K562 (cell line): ENCODE data around the gene DHCR24. TPM values are rescaled to one million over a fixed set of nuclear protein-coding genes. Genes with fewer than 3 reads are reported as not detected.
A peak's percentile ranks its signal among the peaks of the same experiment; 100 is the strongest.

Source experiments
- ATAC-seq: fragments of 200-7000 bp; cut with Tn5 transposase; 3 replicates; pipeline ENCODE4 v1.9.1; 2020; ENCODE audit warnings: moderate library complexity
- BruUV-seq: library from RNA; stranded (reverse); fragments of 400-500 nt; replicated peaks from 2 replicates; lab custom pipeline; 2021; lab: Mats Ljungman, UMichigan
- CTCF ChIA-PET: fragments of 300-600 bp; formaldehyde crosslinking; extraction: SDS; loops from one replicate; lab custom pipeline; 2021; ENCODE audit warnings: low intra/inter-chr PET ratio; lab: Yijun Ruan, JAX
- POLR2A ChIA-PET: fragments of 300-600, 350-650 bp; sonication (Branson Sonifier 250); formaldehyde crosslinking; extraction: SDS; loops from one replicate; lab custom pipeline; 2021; ENCODE audit warnings: antibody characterized with exemption, inconsistent platforms; lab: Yijun Ruan, JAX
- DNase-seq, 4 experiments: peaks; one replicate each; pipeline versions ENCODE4 v3.0.0 to v3.0.0-alpha.2; 2011 to 2018; ENCODE audit warnings: low spot score in 3 of 4, mixed read lengths in 3 of 4; ENCODE audit errors: extremely low read depth in 1 of 4
- FAIRE-seq: peaks from 2 replicates; lab custom pipeline; 2011; peaks lifted over from hg19 to GRCh38; lab: Jason Lieb, UNC
- H2AFZ ChIP-seq: 2 replicates; pipeline ENCODE4 v1.6.0; 2011; ENCODE audit warnings: low read depth, low read length, control low read depth, inconsistent platforms
- H3K27ac ChIP-seq: fragments of 200-600 bp; 3 replicates; pipeline ENCODE4 v1.8.0; 2011; ENCODE audit warnings: low read depth, mild to moderate bottlenecking, control low read depth, inconsistent platforms, low read length, moderate library complexity, mixed read lengths; ENCODE audit errors: extremely low read depth
- H3K27me3 ChIP-seq, 2 experiments: fragments of 300-600 bp in 1 of 2; 2 replicates in 1 of 2; 3 replicates in 1 of 2; pipeline versions ENCODE4 v1.6.0 to v1.8.0; 2011; ENCODE audit warnings: inconsistent platforms in 2 of 2, low read length in 2 of 2, mild to moderate bottlenecking in 1 of 2, mixed read lengths in 1 of 2, moderate library complexity in 1 of 2; ENCODE audit not compliant: control insufficient read depth in 2 of 2, insufficient read depth in 2 of 2
- H3K36me3 ChIP-seq: fragments of 300-600 bp; 3 replicates; pipeline ENCODE4 v1.8.0; 2011; ENCODE audit warnings: mild to moderate bottlenecking, low read length, inconsistent platforms; ENCODE audit not compliant: control insufficient read depth, insufficient read depth
- H3K4me1 ChIP-seq, 2 experiments: fragments of 200-600 bp in 1 of 2; replicated peaks in 1 of 2; 2 replicates in 1 of 2; 3 replicates in 1 of 2; pipeline versions ENCODE4 v1.5.1 to v1.8.0; 2011; ENCODE audit warnings: inconsistent platforms in 2 of 2, low read length in 2 of 2, mild to moderate bottlenecking in 1 of 2, mixed read lengths in 1 of 2, moderate library complexity in 1 of 2; ENCODE audit not compliant: control insufficient read depth in 2 of 2, insufficient read depth in 2 of 2
- H3K4me2 ChIP-seq: 2 replicates; pipeline ENCODE4 v1.6.1; 2011; ENCODE audit warnings: low read length, control low read depth, inconsistent platforms, mixed read lengths; ENCODE audit not compliant: insufficient read depth
- H3K4me3 ChIP-seq: fragments of 200-600 bp; sonication (generic), shearing (Covaris generic); 2 replicates; pipeline ENCODE4 v1.5.1; 2016; ENCODE audit warnings: control low read depth, inconsistent platforms
- H3K79me2 ChIP-seq: fragments of 200-600 bp; 3 replicates; pipeline ENCODE4 v1.8.0; 2011; ENCODE audit warnings: low read length, inconsistent platforms; ENCODE audit not compliant: control insufficient read depth, insufficient read depth
- H3K9ac ChIP-seq, 2 experiments: 2 replicates each; pipeline versions ENCODE4 v1.6.0 to v1.6.1; 2011; ENCODE audit warnings: low read depth in 2 of 2, low read length in 2 of 2, control low read depth in 1 of 2, inconsistent platforms in 1 of 2, mild to moderate bottlenecking in 1 of 2, mixed read lengths in 1 of 2; ENCODE audit not compliant: insufficient read depth in 1 of 2
- H3K9me1 ChIP-seq: one replicate; pipeline ENCODE4 v1.6.0; 2011; ENCODE audit warnings: inconsistent platforms, mild to moderate bottlenecking, low read length, moderate library complexity; ENCODE audit not compliant: control insufficient read depth, insufficient read depth
- H3K9me3 ChIP-seq: replicated peaks from 2 replicates; pipeline ENCODE4 v1.5.1; 2011; ENCODE audit warnings: low read depth, low read length, inconsistent platforms; ENCODE audit not compliant: control insufficient read depth, insufficient read depth
- H4K20me1 ChIP-seq: replicated peaks from 2 replicates; pipeline ENCODE4 v1.6.1; 2011; ENCODE audit warnings: low read length, inconsistent platforms, mixed read lengths; ENCODE audit not compliant: control insufficient read depth, insufficient read depth
- NELFE ChIP-seq: IDR thresholded peaks from 2 replicates; pipeline ENCODE4 v1.6.1; 2011; ENCODE audit warnings: mild to moderate bottlenecking; ENCODE audit not compliant: insufficient read depth, insufficient read length
- OTX1 ChIP-seq: fragments of 450-650 bp; formaldehyde crosslinking; IDR thresholded peaks from 2 replicates; pipeline ENCODE4 v1.4.0; 2022; ENCODE audit warnings: mild to moderate bottlenecking
- PHB2 ChIP-seq: fragments of 450-650 bp; IDR thresholded peaks from 2 replicates; pipeline ENCODE4 v1.6.1; 2017; ENCODE audit warnings: low read depth
- SAFB2 ChIP-seq: fragments of 200-400 bp; formaldehyde crosslinking; IDR thresholded peaks from 2 replicates; pipeline ENCODE4 v1.6.1; 2018; ENCODE audit warnings: borderline replicate concordance, low read length, low read depth, moderate library complexity; ENCODE audit not compliant: severe bottlenecking
- SMAD2 ChIP-seq: fragments of 150-350 bp; IDR thresholded peaks from 2 replicates; pipeline ENCODE4 v1.6.1; 2014; ENCODE audit warnings: low read depth, mild to moderate bottlenecking, low read length
- THRAP3 ChIP-seq: fragments of 450-650 bp; IDR thresholded peaks from 2 replicates; pipeline ENCODE4 v1.6.1; 2016; ENCODE audit warnings: mild to moderate bottlenecking, inconsistent platforms, borderline replicate concordance
- ZNF174 ChIP-seq: fragments of 250-450 bp; sonication (Bioruptor Pico); IDR thresholded peaks from 2 replicates; pipeline ENCODE4 v1.4.0; 2020; ENCODE audit warnings: mild to moderate bottlenecking
- ZNF316 ChIP-seq: fragments of 450-650 bp; IDR thresholded peaks from 2 replicates; pipeline ENCODE4 v1.6.1; 2016
- WGBS: fragments of 100-300 bp; shearing (Covaris generic); methylation state at CpG from one replicate; pipeline ENCODE4 v1.1.6; 2016; ENCODE audit warnings: low coverage, mixed read lengths; ENCODE audit not compliant: insufficient coverage; ENCODE audit errors: missing lambda C conversion rate; 5-methylcytosine and 5-hydroxymethylcytosine counted together
- in situ Hi-C: fragments of 300-500 bp; cut with MboI; formaldehyde crosslinking; loops from 4 replicates; pipeline ENCODE4 v1.15.0; 2018; ENCODE audit warnings: inconsistent platforms, mixed read lengths
- intact Hi-C: fragments of 100-400 bp; cut with micrococcal nuclease; formaldehyde crosslinking; loops from 2 replicates; pipeline ENCODE4 v1.14.2; 2022
- polyA plus RNA-seq, 8 experiments: library from polyadenylated mRNA; depleted of rRNA in 4 of 8; stranded (reverse) in 5 of 8; unstranded in 3 of 8; fragments of >200 nt; fragmentation: Nextera tagmentation in 2 of 8; fragmentation: Illumina TruSeq in 1 of 8; extraction: Ambion mirVana in 2 of 8; extraction: Trizol in 1 of 8; gene quantifications; 2 replicates each; pipeline versions ENCODE4 v1.2.1 to v1.2.3, GENCODE V29; 2011 to 2014; ENCODE audit warnings: inconsistent platforms in 1 of 8, missing spikeins in 1 of 8
- total RNA-seq, 7 experiments: library from RNA; depleted of rRNA in 6 of 7; stranded (reverse); fragments of >200 nt in 6 of 7; fragmentation: Illumina TruSeq in 2 of 7; extraction: Trizol in 2 of 7; gene quantifications; 2 replicates each; pipeline versions ENCODE4 v1.2.1 to v1.2.3, GENCODE V29; 2011 to 2021; ENCODE audit warnings: low replicate concordance in 1 of 7
- TF ChIP-seq, protein P1 (sequence below), 2 experiments: fragments of 200-800 bp in 1 of 2; sonication (Bioruptor generic) in 1 of 2; sonication (generic) in 1 of 2; formaldehyde crosslinking in 1 of 2; IDR thresholded peaks in 1 of 2; conservative IDR thresholded peaks in 1 of 2; 2 replicates each; pipeline versions ENCODE4 v1.5.0 to v1.6.1; 2016 to 2020; ENCODE audit warnings: missing compliant biosample characterization in 1 of 2, missing genetic modification characterization in 1 of 2, missing genetic modification reagents in 1 of 2
- TF ChIP-seq, protein P2 (sequence below): fragments of 450-650 bp; formaldehyde crosslinking; IDR thresholded peaks from 2 replicates; pipeline ENCODE4 v1.4.0; 2022; ENCODE audit warnings: mild to moderate bottlenecking, moderate library complexity
- TF ChIP-seq, protein P3 (sequence below): fragments of 250-450 bp; sonication (Bioruptor Pico); IDR thresholded peaks from 2 replicates; pipeline ENCODE4 v1.8.0; 2022; ENCODE audit warnings: inconsistent platforms
- TF ChIP-seq, protein P4 (sequence below): fragments of 150-350 bp; IDR thresholded peaks from 2 replicates; pipeline ENCODE4 v1.6.1; 2014; ENCODE audit warnings: low read depth, mild to moderate bottlenecking, low read length, borderline replicate concordance

DHCR24 gene
- total and polyA plus RNA-seq, 9 of the 15 experiments (the other 6 are each of a cell fraction or from before 2014, with no cell fraction given) = 23.4 to 161 (median 79.9) TPM

DNA sequence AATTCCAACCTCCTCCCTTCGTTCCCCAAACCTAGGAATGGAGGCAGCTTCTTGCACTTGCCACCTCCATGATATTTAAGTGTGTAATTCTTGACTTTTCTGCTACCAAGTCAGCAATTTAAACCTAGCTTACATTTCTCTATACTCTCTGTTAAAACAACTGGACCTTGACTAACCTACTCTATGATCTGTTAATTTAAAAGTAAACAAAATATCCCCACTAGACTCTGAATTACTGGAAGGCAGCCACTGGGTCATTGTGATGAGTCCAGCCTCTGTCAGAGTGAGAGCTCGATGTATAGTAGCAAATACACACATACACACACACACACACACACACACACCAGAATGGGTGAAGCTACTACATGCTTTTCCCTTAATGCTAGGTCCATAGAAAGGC, 40.0 kb upstream of the DHCR24 start:
- FAIRE-seq (no peak), ATAC-seq (no peak), DNase-seq (no peak)
- Histone ChIP-seq H3K27me3 (peaks cover 11 to 22% of the 10 kb centered on the region in 2 experiments; a peak in 4 of 5 replicates), H3K79me2 (no peaks in the 10 kb centered on the region), H3K9ac (no peak overlapping the region), H3K4me1 (peaks cover 0 to 7% of the 10 kb centered on the region in 2 experiments; a peak in 3 of 5 replicates), H3K9me3 (no peaks in the 10 kb centered on the region), H3K36me3 (no peaks in the 10 kb centered on the region), H4K20me1 (no peaks in the 10 kb centered on the region), H3K4me2 (no peak overlapping the region), H3K9me1 (no peaks in the 10 kb centered on the region), H3K27ac (no peak overlapping the region), H2AFZ (no peak overlapping the region), H3K4me3 (no peak overlapping the region)
- whole genome bisulfite sequencing = 0% methylated on average over 2 of the region's 2 CpGs
- POLR2A ChIA-PET = interaction anchor here (0.6 to 0.7 kb wide), 2 partner anchors 11 to 772 kb away, joined by 3 read pairs; no protein-coding TSS in a partner anchor
- CTCF ChIA-PET = no interaction called here
- no TSS peak for BruUV-seq
- intact Hi-C loops (loop anchor here (10.0 kb wide), 1 partner anchor 102 kb away; no protein-coding TSS in a partner anchor), in situ Hi-C loops (no loop called here)
- TF ChIP-seq OTX1 (CRISPR knock-in tag) (no peak), NELFE (no peak), SMAD2 (no peak), ZNF316 (0 out of 2 replicates have a peak, but pooled peaks have one; percentile 23), PHB2 (no peak), SAFB2 (no peak), ZNF174 (CRISPR knock-in tag) (no peak), THRAP3 (no peak)
- TF ChIP-seq, protein P1, sequence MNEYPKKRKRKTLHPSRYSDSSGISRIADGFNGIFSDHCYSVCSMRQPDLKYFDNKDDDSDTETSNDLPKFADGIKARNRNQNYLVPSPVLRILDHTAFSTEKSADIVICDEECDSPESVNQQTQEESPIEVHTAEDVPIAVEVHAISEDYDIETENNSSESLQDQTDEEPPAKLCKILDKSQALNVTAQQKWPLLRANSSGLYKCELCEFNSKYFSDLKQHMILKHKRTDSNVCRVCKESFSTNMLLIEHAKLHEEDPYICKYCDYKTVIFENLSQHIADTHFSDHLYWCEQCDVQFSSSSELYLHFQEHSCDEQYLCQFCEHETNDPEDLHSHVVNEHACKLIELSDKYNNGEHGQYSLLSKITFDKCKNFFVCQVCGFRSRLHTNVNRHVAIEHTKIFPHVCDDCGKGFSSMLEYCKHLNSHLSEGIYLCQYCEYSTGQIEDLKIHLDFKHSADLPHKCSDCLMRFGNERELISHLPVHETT (CRISPR knock-in tag; conservative IDR thresholded peaks at IDR 0.05 in 1 of 2, IDR thresholded peaks at IDR 0.05 in 1 of 2) = 0 out of 4 replicates have a peak, but pooled peaks of 1 of the 2 experiments have one; percentile 19
- TF ChIP-seq, protein P2, sequence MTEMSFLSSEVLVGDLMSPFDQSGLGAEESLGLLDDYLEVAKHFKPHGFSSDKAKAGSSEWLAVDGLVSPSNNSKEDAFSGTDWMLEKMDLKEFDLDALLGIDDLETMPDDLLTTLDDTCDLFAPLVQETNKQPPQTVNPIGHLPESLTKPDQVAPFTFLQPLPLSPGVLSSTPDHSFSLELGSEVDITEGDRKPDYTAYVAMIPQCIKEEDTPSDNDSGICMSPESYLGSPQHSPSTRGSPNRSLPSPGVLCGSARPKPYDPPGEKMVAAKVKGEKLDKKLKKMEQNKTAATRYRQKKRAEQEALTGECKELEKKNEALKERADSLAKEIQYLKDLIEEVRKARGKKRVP (CRISPR knock-in tag) = no peak
- TF ChIP-seq, protein P3, sequence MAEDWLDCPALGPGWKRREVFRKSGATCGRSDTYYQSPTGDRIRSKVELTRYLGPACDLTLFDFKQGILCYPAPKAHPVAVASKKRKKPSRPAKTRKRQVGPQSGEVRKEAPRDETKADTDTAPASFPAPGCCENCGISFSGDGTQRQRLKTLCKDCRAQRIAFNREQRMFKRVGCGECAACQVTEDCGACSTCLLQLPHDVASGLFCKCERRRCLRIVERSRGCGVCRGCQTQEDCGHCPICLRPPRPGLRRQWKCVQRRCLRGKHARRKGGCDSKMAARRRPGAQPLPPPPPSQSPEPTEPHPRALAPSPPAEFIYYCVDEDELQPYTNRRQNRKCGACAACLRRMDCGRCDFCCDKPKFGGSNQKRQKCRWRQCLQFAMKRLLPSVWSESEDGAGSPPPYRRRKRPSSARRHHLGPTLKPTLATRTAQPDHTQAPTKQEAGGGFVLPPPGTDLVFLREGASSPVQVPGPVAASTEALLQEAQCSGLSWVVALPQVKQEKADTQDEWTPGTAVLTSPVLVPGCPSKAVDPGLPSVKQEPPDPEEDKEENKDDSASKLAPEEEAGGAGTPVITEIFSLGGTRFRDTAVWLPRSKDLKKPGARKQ (CRISPR knock-in tag) = no peak
- TF ChIP-seq, protein P4, sequence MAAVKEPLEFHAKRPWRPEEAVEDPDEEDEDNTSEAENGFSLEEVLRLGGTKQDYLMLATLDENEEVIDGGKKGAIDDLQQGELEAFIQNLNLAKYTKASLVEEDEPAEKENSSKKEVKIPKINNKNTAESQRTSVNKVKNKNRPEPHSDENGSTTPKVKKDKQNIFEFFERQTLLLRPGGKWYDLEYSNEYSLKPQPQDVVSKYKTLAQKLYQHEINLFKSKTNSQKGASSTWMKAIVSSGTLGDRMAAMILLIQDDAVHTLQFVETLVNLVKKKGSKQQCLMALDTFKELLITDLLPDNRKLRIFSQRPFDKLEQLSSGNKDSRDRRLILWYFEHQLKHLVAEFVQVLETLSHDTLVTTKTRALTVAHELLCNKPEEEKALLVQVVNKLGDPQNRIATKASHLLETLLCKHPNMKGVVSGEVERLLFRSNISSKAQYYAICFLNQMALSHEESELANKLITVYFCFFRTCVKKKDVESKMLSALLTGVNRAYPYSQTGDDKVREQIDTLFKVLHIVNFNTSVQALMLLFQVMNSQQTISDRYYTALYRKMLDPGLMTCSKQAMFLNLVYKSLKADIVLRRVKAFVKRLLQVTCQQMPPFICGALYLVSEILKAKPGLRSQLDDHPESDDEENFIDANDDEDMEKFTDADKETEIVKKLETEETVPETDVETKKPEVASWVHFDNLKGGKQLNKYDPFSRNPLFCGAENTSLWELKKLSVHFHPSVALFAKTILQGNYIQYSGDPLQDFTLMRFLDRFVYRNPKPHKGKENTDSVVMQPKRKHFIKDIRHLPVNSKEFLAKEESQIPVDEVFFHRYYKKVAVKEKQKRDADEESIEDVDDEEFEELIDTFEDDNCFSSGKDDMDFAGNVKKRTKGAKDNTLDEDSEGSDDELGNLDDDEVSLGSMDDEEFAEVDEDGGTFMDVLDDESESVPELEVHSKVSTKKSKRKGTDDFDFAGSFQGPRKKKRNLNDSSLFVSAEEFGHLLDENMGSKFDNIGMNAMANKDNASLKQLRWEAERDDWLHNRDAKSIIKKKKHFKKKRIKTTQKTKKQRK = no peak
